SIG-M5 treated with dmso at 0.1 percent for 504 hours (cell line): ENCODE results near the gene LAMC3.
"Not testable (repeated sequence)": the region's sequence is repeated elsewhere in the genome, so short reads cannot be mapped to it uniquely, and the experiment has no call there.

Source experiments
- DNase-seq: peaks from one replicate; lab custom pipeline; 2025; ENCODE audit not compliant: unreplicated experiment; lab: John Stamatoyannopoulos, UW

LAMC3 gene

GRCh38 chr9:131114084-131114535 lies 105.1 kb downstream of the LAMC3 start:
- DNase-seq = no peak

GRCh38 chr9:131115360-131115742 lies 106.4 kb downstream of the LAMC3 start:
- not testable (repeated sequence) for DNase-seq

DNA sequence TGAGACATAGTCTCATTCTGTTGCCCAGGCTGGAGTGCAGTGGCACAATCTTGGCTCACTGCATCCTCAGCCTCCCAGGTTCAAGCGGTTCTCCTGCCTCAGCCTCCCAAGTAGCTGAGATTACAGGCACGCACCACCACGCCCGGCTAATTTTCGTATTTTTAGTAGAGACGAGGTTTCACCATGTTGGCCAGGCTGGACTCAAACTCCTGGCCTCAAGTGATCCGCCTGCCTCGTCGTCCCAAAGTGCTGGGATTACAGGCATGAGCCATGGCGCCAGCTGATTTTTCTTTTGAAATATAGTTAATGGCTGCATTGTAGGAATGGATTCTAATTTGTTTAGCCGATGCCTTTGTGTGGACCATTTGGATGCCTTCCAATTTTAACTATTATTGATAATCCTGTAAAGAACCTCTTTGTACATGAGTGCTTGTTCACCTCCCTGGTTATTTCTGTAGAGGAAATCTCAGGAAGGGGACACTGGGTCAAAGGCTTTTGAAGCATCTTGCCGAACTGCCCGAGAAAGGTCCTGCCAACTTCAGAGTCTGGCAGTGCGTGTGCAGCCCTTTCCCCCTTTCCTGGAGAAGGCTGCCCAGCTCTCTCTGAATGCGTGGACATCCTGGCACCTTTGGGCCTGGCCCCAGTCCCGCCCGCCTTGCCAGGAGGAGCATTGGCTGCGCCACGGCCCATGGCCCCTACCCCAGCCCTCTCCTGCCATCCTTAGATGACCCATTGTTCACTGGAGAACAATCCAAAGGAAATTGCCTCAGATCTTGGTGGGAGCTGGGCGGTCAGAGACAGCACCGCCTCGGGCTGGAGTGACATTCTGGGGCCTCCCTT lies 107.5 kb downstream of the LAMC3 start:
- DNase-seq = no peak

GRCh38 chr9:131117121-131117761 lies 108.3 kb downstream of the LAMC3 start:
- DNase-seq = no peak

- DNase-seq = no peak
Observed at GRCh38 chr9:131117762-131118145, 108.8 kb downstream of the LAMC3 start.

GRCh38 chr9:131119600-131119999 lies 110.6 kb downstream of the LAMC3 start:
- no peak for DNase-seq

- DNase-seq = no peak
Observed at GRCh38 chr9:131120620-131121228, 111.8 kb downstream of the LAMC3 start.

DNA sequence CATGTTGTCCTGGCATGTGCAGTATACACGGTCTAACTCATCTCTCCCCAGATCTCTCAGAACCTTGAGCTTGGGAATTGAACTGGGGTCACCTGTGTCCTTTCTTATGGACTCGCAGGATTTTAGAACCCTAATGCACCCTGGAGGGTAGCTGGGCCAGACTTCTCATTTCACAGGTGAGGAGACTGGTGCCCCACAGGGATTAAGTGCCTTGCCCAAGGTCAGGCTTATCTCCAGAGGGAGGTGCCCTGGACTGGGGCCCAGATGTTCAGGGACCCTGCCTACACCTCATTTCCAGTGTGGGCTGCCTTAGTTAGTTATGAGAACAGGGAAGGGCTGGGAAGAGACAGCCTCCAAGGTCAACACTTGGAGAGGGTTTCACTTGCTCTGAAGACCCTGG lies 112.4 kb downstream of the LAMC3 start:
- DNase-seq = no peak

DNA sequence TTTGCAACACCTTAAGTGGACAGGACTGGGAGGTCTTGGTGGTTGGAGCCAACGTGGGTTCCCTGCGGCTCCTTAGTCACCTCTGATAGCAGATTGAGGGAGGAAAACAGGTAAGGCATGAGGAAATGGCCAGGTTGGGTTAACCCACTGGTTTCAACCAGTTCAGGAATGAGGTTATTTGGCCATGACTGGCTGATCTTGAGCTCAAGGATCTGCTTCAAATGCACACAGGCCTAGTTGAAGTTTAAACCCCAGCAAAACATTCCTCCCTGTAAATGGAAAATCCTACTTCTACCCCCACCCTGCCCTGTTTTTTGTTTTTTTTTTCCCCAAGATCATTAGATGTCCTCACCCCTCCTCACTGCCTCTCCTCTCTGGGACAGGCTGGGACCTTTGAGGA lies 113.2 kb downstream of the LAMC3 start:
- no peak for DNase-seq

DNA sequence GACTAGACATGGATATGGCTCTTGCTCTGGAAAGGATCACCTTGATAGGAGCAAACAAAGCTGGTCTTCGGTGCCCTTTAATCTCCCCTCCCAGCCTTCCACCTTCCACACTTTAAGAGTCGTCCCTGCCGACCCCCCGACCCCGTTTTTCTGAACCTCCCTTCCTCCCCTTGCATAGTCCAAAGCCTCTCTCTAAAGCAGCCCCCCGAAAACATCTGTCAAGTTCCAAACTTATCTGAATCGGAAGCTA lies 116.0 kb downstream of the LAMC3 start:
- DNase-seq = no peak

DNA sequence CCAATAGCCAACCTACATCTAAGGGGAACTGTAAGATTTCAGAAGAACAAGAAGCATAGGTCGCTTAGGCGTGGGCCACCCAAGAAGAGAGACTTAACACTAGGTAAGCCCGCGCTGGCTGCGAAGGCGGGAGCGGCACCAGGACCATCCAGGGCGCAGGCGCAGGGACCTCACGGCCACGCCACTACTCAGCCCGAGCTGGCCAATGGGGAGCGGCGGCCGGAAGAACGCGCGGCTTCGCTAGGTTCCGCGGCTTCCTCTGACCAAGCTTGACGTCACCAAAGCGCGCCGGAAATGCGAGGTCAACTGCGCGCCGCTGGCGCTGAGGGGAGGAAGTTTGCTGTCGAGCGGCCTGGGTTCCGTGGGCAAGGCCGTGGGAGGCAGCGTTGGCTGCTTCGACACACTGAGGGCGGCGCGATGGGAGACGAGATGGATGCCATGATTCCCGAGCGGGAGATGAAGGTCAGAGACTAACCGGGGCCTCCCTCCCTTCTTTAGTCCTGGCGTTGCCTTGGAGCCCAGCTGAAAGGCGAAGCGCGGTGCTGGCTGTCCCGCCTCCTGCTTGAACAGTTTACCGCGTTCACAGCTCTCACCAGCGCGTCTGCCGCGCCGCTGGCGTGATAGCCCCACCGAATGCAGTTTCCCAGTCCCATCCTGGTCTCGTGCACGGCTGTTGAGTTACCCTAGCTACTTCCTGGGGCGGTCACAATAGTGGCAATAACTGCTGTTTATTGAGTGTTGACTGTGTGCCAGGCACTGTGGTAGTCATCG lies 116.5 kb downstream of the LAMC3 start, which contains the start of gene NUP214:
TSS of gene NUP214 (plus strand) at position 299 of the 771 bp plus-strand sequence. CDS start at position 418, 119 bp downstream.
- peak; percentile 94 for DNase-seq

GRCh38 chr9:131126059-131126426 lies 117.1 kb downstream of the LAMC3 start:
- DNase-seq = no peak

DNA sequence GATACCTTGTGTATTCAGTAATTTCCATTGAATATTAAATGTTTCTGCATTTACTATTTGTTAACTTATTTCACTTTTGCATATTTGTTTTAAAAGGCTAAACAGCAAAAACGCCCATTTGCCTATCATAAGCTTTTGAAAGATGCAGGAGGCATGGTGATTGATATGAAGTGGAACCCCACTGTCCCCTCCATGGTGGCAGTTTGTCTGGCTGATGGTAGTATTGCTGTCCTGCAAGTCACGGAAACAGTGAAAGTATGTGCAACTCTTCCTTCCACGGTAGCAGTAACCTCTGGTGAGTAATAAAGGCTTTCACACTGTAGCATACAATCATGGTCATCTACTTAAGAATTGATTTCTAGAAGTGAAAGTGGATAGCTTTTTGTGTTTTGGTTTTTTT lies 120.2 kb downstream of the LAMC3 start:
- no peak for DNase-seq

DNA sequence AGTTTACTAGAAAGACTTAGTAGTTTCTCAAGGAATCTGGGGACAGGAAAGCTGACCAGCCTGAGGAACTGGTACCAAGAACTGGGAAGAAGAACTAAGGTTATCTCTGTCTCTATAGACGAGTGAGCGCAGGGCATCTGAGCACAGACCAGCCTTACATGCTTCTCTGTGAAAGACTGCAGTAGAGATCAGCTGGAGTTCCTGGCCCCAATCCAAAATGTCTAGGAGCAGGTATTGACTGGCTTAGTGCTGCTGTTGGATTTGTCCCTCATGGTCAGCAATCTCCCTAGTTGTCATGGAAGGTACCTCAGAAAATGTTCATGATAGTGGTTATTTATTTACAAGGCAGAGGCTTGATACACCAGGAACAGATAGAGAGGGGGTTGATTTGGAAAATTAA lies 129.7 kb downstream of the LAMC3 start:
- no peak for DNase-seq

GRCh38 chr9:131140112-131140511 lies 131.1 kb downstream of the LAMC3 start:
- DNase-seq = no peak

- DNase-seq = no peak
Observed at GRCh38 chr9:131140550-131140949, 131.6 kb downstream of the LAMC3 start.

DNA sequence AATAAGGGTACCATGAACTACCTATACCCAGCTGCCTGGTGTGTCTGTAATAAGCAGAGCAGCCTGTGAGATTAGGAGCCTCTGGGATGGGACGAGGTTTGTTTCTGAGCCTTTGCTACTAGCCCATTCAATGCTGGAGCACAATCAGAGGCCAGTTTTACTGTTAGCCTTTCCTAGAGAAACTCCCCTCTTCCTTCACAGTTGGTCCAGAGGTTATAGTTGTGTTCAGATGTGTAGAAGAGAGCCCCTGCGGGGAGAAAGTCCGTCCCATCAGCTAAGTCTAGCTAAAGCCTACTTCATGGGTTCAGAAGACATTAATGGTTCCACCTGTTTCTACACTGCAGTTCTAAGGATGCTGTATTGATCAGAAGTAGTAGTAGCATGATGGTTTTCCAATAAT lies 133.2 kb downstream of the LAMC3 start:
- DNase-seq = no peak
